Kidney tubule cell (primary cell): Measurements from ENCODE around the gene SPACA9.
A peak's percentile ranks its signal among the peaks of the same experiment; 100 is the strongest.

ENCODE experiments used
- DNase-seq: peaks from one replicate; pipeline ENCODE4 v3.0.0-alpha.2; 2018; ENCODE audit warnings: low spot score

SPACA9 gene

GRCh38 chr9:132863096-132863495 lies 15.6 kb upstream of the SPACA9 start:
- no peak for DNase-seq

- no peak for DNase-seq
Observed at GRCh38 chr9:132864277-132864676, 14.4 kb upstream of the SPACA9 start.

DNA sequence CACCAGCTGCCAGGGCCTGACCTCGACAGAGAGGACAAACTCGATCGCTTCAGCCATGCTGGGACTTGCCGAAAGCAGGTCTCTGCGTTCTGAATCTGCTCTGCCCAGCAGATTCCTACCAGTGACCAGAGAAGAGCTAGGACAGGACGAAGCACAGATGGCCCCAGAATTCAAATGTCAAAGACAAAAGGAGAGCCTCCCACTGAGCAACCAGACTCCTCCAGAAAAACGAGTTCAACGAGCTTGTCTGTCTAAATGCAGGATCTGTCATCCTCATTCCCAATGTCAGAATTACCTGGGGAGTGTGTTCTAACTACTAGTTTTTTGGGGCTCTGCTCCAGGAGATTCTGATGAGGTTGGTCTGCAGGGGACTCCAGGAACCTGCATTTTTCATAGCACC lies 14.0 kb upstream of the SPACA9 start:
- DNase-seq = no peak

DNA sequence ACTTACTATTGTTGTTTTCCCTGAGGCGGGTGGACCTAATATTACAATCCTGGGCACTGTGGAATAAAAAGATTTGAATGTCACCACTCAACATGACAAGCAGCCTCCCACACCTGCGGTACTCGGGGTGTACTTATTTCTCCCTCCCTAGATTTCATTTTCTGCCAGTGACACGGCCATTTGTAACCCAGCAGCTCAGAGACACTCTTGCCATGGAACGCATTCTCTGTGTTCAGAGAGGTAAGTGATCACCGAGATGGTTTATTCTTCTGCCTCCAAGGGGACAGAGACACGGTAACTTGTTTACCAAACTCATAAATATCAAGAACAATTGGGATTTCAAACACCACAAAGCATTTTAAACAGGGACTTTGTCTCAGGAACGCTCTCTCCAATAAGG lies 11.8 kb upstream of the SPACA9 start:
- DNase-seq = no peak

GRCh38 chr9:132869266-132869665 lies 9.4 kb upstream of the SPACA9 start:
- no peak for DNase-seq

DNA sequence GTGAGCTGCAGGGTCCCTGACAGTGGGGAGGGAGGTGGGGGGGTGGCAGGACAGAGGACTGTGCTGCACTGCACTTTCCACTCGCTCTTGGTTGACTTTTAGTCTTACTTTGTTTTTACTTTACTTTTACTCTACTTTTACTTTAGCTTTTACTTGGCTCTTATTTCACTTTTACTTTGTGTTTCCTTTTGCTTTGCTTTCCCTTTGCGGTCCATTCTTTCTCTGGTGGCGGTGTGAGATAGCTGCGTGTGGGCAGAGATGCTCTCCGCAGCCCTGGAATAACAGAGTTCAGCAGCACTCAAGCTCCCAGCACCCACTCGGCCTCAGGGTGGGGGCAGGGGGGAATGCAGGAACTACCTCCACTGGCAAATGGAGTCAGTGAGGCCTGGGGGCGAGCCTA lies 5.3 kb upstream of the SPACA9 start:
- DNase-seq = no peak

GRCh38 chr9:132875159-132875558 lies 3.5 kb upstream of the SPACA9 start:
- no peak for DNase-seq

DNA sequence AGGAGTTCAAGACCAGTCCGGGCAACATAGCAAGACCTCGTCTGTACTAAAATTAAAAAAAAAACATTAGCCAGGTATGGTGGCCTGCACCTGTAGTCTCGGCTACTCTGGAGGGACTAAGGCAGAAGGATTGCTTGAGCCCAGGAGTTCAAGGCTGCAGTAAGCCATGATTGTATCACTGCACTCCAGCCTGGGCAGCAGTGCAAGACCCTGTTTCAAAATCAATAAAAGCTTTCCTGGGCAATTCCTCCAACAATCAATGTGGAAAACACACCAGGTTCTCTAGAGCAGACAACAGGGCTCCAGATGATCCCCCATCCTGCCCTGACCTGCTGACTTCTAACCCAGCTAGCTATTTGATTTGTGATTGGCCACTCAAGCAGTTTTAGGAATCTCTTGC lies 1.8 kb upstream of the SPACA9 start:
- no peak for DNase-seq

GRCh38 chr9:132877458-132877823 lies 1.3 kb upstream of the SPACA9 start:
- DNase-seq = no peak

DNA sequence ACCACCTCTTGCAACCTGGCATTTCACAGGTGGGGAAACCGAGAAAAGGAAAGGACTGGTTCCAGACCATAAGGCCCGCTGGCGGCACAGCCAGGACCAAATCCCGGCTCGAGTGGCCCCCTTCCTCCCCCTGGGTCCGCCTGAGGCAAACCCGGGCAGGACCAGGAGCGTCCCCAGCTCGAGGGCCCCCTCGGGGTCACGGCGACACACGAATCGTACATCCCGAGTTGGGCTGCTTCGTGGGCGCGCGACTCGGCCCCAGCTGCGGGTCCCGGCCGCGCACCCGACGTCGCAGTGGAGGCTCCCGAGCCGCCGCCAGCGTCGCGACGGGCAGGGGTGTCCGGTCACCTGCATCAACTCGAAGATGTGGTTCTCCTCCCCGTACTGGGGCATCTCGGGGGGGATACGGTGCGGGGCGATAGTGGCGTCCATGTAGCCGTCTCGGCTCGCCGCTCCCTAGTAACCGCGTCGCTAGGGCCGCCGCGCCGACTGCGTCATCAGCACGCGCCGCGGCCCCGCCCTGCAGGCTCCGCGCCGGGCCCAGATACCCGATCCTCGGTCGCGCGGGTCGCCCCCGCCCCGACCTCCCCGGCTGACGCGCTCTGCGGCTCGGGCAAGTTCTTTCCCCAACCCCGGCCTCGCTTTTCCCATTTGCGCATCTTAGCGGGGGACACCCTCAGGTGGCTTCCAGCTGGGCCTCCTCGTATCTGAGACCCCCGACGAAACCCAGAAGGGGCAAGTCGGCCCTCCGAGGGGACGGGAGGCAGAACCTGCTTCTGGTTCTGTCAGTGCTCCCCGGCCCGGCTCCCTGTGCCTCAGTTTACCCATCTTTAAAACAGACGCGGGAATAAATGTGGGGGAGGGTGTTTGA lies 639 bp upstream of the SPACA9 start, which contains the start of gene AK8:
AK8 (minus strand) TSS at position 461 of the 871 bp plus-strand sequence; CDS start at position 432, 29 bp downstream.
- DNase-seq = peak; percentile 74

DNA sequence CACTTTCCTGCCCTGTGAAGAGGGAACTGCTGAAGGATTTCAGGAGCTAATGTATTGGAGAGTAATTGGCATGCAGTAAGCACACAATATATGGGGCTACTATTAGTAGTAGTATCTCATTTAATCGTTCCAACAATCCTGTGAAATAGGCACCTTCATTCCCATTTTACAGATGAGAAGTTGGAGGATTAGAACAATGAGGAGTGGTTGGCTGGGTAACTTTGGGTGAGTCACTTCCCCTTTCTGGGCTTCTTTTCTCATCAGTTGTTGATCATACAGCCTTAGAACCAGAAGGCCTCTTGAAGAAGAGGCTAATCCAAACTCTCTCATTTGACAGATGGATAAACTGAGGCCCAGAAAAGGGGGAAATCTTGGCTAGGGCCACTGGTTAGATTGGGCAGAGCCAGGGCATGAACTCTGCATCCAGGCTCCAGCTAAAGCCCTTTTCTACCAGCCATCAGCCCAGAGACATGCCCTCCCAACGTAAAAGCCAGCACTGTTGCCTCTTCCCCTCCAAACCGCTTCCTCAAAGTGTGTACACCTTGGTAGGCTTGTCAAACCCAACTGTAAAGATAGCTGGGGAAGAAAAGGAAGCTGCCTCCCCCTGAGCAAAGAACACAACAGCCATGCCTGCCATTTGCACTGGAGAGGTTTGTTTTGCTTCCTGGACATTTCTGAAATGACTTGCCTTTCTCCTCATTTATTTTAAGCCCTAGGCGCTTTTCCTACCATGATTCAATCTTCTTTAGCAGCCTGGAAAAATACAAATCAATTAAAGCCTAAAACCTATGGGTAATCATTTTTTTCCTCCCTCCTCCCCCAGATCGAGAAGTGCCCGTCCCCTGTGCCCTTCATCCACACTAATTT lies 992 bp downstream of the SPACA9 start:
- no peak for DNase-seq

DNA sequence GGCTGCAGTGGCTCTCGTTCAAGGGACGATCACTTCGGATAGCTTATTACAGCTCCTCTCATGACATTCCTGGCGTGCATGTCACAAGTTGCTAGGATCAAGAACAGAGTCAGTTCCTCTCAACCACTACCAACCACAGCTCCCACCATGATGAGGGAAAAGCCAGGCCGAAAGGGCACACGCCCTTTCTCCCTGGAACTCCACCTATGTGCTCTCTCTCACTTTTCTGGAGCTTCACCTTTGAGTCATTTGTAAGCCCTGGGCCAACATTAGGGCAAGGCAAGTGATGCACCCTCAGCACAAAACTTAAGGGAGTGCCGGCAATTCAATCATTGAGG lies 1.6 kb downstream of the SPACA9 start:
- DNase-seq = peak; percentile 63

DNA sequence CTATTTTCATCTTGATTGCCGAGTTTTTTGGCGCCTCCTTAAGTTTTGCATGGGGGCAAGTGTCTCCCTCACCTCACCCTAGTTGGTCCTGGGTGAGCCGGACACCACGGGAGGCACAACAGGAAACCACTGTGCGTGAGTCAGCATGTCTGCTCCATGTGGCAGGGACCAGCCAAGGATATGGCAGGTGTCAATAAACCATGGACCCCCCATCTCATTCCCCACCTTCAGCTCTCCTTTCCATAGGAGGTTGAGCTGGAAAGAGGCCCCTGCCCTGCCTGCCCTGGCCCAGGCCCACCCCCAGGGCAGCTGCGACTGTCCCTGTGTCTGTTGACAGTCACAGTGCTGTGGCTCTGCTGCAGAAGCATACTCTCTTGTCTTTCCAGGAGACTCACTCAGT lies 3.1 kb downstream of the SPACA9 start:
- no peak for DNase-seq

DNA sequence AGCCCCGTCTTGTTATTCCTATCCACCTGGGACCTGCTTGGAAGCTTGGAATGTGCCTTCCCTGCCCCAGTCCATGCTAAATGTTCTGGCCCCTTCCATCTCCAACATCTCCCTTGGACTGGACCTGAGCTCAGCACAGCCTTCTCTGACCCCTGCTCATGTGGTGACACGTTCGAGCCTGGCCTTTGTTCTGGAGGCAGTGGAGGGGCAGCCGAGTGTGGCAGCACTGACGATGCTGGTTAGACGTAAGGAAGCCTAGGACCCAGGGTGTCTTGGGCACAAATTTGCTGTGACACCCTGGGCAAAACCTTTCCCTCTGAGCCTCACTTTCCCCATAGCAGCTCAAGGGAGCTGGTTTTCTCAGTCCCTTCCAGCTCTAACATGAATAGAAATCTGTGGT lies 3.9 kb downstream of the SPACA9 start:
- no peak for DNase-seq

DNA sequence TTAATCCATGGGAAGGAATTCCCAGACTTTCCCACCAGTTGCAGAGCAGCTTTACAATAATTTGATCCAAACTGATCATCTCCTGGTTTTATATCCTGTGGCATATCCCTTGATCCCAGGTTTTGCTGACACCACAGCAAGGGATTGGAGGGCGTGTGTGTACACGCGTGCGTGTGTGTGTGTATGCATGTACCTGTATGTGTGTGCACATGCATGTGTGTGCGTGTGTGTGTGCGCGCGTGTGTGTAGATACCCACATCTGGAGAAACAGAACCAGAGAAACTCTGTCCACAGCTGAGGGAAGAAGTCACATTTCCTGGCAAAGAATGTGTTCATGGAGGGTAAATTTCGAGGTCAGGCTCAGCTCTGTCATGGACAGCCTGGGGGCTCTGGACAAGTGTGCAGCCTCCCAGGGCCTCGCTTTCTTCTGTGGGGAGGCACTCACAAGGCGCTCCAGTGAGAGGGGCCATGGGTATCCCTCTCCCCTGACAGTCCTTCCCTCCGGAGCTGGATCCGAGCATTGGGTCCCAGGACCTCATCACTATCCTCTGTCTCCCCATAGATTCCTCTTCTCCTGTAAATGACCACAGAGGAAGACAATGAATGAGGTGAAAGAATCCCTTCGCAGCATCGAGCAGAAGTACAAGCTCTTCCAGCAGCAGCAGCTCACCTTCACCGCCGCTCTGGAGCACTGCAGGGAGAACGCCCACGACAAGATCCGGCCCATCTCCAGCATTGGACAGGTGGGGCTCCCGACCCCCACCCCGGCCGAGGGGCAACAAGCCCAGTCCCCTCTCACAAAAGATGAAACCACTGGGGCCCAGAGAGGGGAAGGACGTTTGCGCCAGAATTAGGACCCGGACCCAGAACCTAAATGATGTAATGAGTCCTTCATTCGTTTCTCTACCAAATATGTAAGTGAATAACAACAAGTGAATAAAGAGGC lies 4.9 kb downstream of the SPACA9 start:
- no peak for DNase-seq

DNA sequence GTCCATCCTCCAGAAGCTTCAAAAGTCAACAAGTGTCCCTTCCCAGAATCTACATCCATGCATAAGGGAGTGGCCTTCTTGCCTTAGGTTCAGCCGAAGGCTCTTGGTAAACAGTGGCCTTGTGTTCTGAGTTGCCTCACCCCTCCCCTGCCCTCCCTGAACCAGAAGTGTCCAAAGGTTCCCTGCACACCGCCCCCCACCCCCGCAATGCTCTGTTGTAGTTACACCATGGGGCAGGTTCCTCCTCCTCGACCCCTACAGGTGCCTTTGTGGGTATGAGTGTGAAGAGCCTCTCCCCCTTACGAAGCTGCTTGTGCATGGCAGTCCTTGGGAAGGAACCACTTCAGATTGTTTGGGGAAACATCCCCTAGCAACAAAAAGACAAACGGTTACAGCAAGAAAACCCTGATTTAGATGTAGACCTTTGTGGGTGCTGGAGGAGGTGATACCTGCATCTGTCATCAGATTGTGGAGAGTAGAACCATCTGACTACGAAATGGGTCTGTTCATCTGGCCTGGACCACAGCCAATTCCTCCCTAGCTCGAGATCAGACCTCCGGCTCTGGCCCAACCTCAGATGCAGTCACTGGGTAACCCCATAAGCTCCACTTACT lies 7.1 kb downstream of the SPACA9 start:
- no peak for DNase-seq

DNA sequence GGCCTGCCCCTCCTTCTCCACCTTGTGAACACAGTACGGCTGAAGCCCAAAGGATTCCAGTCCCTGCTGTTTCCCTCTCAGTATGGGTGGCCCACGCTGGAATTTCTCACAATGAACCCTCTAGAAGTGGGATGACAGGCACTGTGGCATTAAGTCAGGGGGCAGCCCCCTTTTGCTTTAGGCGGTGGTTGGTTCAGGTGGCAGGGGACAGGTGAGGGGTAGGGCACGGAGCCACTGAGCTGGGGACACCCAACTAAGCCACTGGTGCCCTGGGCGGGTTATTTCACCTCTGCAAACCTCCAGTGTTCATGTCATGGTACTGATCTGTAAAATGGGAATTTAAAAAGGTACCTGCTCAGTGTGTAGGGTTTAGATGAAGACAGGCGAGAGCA lies 7.6 kb downstream of the SPACA9 start:
- DNase-seq = no peak

DNA sequence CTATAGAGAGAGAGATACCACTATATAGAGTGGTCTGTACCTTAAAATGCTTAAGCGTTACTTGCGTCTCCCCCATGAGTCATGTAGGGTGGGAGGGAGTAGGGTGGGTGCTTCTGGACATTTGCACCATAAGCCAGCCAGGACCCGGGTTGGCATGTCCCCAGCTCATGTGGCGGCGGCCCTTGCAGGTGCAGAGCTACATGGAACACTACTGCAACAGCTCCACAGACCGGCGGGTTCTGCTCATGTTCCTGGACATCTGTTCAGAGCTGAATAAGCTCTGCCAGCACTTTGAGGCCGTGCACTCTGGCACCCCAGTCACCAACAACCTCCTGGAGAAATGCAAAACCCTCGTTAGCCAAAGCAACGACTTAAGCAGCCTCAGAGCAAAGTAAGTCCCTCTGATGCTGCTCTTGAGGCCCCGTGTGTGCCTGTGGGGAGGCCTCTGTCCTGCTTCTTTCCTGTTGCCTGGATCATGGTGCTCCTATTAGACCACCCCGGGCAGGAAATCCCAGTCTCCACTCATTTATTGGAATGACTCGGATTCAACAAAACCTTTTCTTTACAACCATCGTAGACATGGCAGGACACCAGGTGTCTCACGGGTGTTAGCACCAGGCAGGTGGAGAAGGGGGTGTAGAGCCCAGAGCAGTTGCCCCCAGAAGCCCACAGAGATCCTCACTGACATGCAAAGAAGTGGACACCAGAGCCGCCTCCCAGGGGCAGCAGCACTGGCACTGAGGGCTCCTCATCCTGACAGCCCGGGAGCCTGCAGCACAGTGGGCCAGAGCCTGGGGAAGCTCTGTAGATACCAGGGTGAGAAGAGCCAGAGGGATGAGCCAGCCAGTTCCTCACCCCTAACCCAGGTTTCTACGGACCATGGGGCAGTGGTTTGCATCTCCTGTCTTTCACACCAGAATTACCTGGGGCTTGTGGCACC lies 8.8 kb downstream of the SPACA9 start:
- no peak for DNase-seq

GRCh38 chr9:132888151-132888550 lies 9.5 kb downstream of the SPACA9 start:
- no peak for DNase-seq

DNA sequence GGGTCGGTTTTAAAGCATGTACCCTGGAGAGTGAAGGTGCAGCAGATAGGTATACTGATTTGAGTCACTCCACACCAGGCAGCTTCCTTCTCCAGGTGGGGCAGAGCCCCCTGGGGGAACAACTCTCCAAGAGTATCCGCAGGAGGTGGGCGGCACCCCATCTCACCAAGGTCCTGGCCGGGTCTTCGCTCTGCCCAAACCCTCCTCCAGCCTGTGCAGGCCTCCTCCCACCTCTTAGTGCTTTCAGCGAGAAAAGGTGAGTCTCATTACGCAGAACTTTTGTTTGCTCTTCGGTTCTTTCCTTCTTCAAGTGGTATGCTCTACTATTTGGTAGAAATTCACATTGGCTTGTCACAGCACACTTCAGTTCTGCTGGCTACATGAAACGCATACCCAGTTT lies 13.7 kb downstream of the SPACA9 start:
- no peak for DNase-seq

GRCh38 chr9:132894346-132894745 lies 15.6 kb downstream of the SPACA9 start:
- DNase-seq = no peak
